HG02759 (cell line): ENCODE data around the gene EPHA6.
"Not testable (repeated sequence)": the region's sequence is repeated elsewhere in the genome, so short reads cannot be mapped to it uniquely, and the experiment has no call there.

ENCODE experiments used
- ATAC-seq: cut with Tn5 transposase; IDR thresholded peaks from one replicate; pipeline ENCODE4 v1.9.1; 2021; ENCODE audit warnings: mild to moderate bottlenecking, moderate library complexity; ENCODE audit not compliant: unreplicated experiment

Gene EPHA6

GRCh38 chr3:97265237-97266005, 451.0 kb downstream of the EPHA6 start:
- no peak for ATAC-seq

GRCh38 chr3:97269202-97269601, 454.8 kb downstream of the EPHA6 start:
- no peak for ATAC-seq

GRCh38 chr3:97276879-97277550, 462.6 kb downstream of the EPHA6 start:
- not testable (repeated sequence) for ATAC-seq

GRCh38 chr3:97277708-97278107, 463.3 kb downstream of the EPHA6 start:
- no peak for ATAC-seq

- no peak for ATAC-seq
These were observed 464.1 kb downstream of the EPHA6 start for GRCh38 chr3:97278506-97278905.

- no peak for ATAC-seq
These were observed 477.5 kb downstream of the EPHA6 start for GRCh38 chr3:97291901-97292300.

GRCh38 chr3:97293596-97294131, 479.3 kb downstream of the EPHA6 start:
- no peak for ATAC-seq

GRCh38 chr3:97297032-97297431, 482.6 kb downstream of the EPHA6 start:
- ATAC-seq = no peak

GRCh38 chr3:97301114-97301513, 486.7 kb downstream of the EPHA6 start:
- no peak for ATAC-seq

GRCh38 chr3:97306226-97306625, 491.8 kb downstream of the EPHA6 start:
- ATAC-seq = no peak

- no peak for ATAC-seq
These were observed 524.0 kb downstream of the EPHA6 start for GRCh38 chr3:97338375-97338774.

- no peak for ATAC-seq
These were observed 526.5 kb downstream of the EPHA6 start for GRCh38 chr3:97340940-97341339.

GRCh38 chr3:97347780-97348179, 533.4 kb downstream of the EPHA6 start:
- ATAC-seq = no peak

- no peak for ATAC-seq
These were observed 536.6 kb downstream of the EPHA6 start for GRCh38 chr3:97350971-97351370.

- no peak for ATAC-seq
These were observed 538.8 kb downstream of the EPHA6 start for GRCh38 chr3:97353176-97353575.

GRCh38 chr3:97359977-97360376, 545.6 kb downstream of the EPHA6 start:
- no peak for ATAC-seq

GRCh38 chr3:97360804-97361203, 546.4 kb downstream of the EPHA6 start:
- ATAC-seq = no peak

GRCh38 chr3:97384583-97384982, 570.2 kb downstream of the EPHA6 start:
- no peak for ATAC-seq

- no peak for ATAC-seq
These were observed 574.4 kb downstream of the EPHA6 start for GRCh38 chr3:97388774-97389173.

GRCh38 chr3:97389936-97390335, 575.5 kb downstream of the EPHA6 start:
- ATAC-seq = no peak

GRCh38 chr3:97391167-97391566, 576.8 kb downstream of the EPHA6 start:
- no peak for ATAC-seq

GRCh38 chr3:97409612-97410011, 595.2 kb downstream of the EPHA6 start:
- no peak for ATAC-seq
